ENCODE data around the gene FBXO15. TPM values are rescaled to one million over a fixed set of nuclear protein-coding genes. Genes with fewer than 3 reads are reported as not detected.

Gene FBXO15
- total and polyA plus RNA-seq, 7 donors: 0.03 to 0.30 (median 0.23) TPM; not detected in 3

DNA sequence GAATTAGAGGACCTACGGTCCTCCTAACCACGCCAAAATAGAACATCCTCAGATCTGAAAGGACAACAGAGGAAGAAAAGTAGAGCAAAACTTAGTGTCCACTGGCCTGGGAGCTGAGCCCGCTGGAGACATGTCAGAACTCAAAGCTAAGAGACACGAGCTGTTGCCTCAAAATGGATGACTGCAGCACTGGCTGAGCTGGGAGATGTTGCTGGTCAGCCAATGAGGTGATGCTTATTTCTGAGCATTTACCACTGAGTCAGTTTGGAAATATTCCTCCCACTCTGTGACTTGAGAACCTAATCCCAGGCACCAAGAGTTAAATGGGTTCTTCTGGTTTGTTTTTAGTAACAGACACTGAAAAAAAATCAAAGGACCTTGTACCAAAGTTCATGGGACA, 32.6 kb downstream of the FBXO15 start:
- TF ChIP-seq CTCF (IDR thresholded peaks at IDR 0.05): no peak
- H3K27me3 ChIP-seq (ENCODE audit: insufficient read depth in 3 of 3, low read length in 2 of 3): no peaks in the 10 kb centered on the region
- 60 to 67% (median 63%) methylated on average over 4 of the region's 4 CpGs for WGBS, 3 donors
- ATAC-seq: no peak
- H3K9me3 ChIP-seq: peaks cover 7% of the 10 kb centered on the region
- H3K36me3 ChIP-seq (ENCODE audit: insufficient read depth in 1 of 2, low read depth in 1 of 2): no peaks in the 10 kb centered on the region
- H3K4me3 ChIP-seq: no peak overlapping the region
- intact Hi-C loops (cut with DNase I): no loop called here
- H3K27ac ChIP-seq: no peak overlapping the region
- no peaks in the 10 kb centered on the region for H3K4me1 ChIP-seq
- no peak for DNase-seq

GRCh38 chr18:74114116-74114515, 33.5 kb downstream of the FBXO15 start:
- DNase-seq: no peak
- peaks cover 7% of the 10 kb centered on the region for H3K9me3 ChIP-seq
- no peak for TF ChIP-seq CTCF (IDR thresholded peaks at IDR 0.05)
- no peak overlapping the region for H3K4me3 ChIP-seq
- intact Hi-C loops (cut with DNase I): no loop called here
- H3K36me3 ChIP-seq (ENCODE audit: insufficient read depth in 1 of 2, low read depth in 1 of 2): no peaks in the 10 kb centered on the region
- 19 to 27% (median 26%) methylated on average over 1 of the region's 1 CpG for WGBS, 3 donors
- no peak overlapping the region for H3K27ac ChIP-seq
- no peak for ATAC-seq
- no peaks in the 10 kb centered on the region for H3K27me3 ChIP-seq (ENCODE audit: insufficient read depth in 3 of 3, low read length in 2 of 3)
- H3K4me1 ChIP-seq: no peaks in the 10 kb centered on the region

DNA sequence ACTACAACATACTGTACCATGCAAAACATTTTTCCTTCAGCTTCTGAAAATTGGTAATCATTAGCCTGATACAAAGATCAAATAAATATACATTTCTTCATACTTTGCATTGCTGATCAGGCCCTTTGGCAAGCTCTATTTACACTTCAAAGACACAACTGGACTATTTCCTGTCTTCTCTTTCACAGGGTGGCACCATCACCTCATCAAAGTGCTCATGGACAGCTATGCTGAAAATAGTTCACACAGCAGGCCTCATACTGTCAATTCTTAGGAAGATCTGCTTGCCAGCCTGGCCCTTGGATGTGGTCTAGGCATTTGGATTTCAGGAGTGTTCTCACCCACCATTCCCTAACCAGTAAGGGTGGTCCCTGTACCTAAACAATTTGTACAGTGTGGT, 33.9 kb downstream of the FBXO15 start:
- intact Hi-C loops (cut with DNase I): no loop called here
- Histone ChIP-seq H3K4me3 (no peak overlapping the region), H3K9me3 (peaks cover 7% of the 10 kb centered on the region), H3K27me3 (ENCODE audit: insufficient read depth in 3 of 3, low read length in 2 of 3) (no peaks in the 10 kb centered on the region), H3K27ac (no peak overlapping the region), H3K4me1 (no peaks in the 10 kb centered on the region), H3K36me3 (ENCODE audit: insufficient read depth in 1 of 2, low read depth in 1 of 2) (no peaks in the 10 kb centered on the region)
- no peak for DNase-seq
- no peak for TF ChIP-seq CTCF (IDR thresholded peaks at IDR 0.05)
- no peak for ATAC-seq

DNA sequence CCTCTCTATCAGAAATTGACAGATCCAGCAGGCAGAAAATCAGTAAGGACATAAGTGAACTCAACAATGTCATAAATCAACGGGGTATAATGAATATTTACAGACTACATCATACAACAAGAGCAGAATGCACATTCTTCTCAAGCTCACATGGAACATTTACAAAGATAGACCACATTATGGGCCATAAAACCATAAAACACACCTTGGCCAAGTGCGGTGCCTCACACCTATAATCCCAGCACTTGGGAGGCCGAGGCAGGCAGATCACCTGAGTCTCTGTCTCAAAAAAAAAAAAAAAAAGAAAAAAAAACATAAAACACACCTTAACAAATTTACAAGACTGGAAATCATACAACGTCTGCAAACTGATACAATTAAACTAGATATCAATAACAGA, 36.7 kb downstream of the FBXO15 start:
- H3K4me3 ChIP-seq: no peak overlapping the region

More for the DNA sequence above, 36.7 kb downstream of the FBXO15 start:
- TF ChIP-seq CTCF (IDR thresholded peaks at IDR 0.05): no peak
- DNase-seq: no peak
- Histone ChIP-seq H3K27me3 (ENCODE audit: insufficient read depth in 3 of 3, low read length in 2 of 3) (no peaks in the 10 kb centered on the region), H3K4me1 (no peaks in the 10 kb centered on the region), H3K9me3 (peaks cover 7% of the 10 kb centered on the region), H3K27ac (no peak overlapping the region), H3K36me3 (ENCODE audit: insufficient read depth in 1 of 2, low read depth in 1 of 2) (no peaks in the 10 kb centered on the region)
- WGBS, 3 donors: 70 to 87% (median 77%) methylated on average over 4 of the region's 4 CpGs
- intact Hi-C loops (cut with DNase I): no loop called here
- ATAC-seq: no peak
